Astrocyte of the spinal cord (primary cell): ENCODE measurements around the gene BRIP1.

Experiments
- DNase-seq: peaks from one replicate; pipeline ENCODE4 v3.0.0; 2011; ENCODE audit warnings: low read depth, low spot score
- H3K4me3 ChIP-seq: 2 replicates; pipeline ENCODE4 v1.5.1; 2011; ENCODE audit warnings: low read depth, mild to moderate bottlenecking, low read length, moderate library complexity
- in situ Hi-C: cut with HindIII; loops from 2 replicates; pipeline ENCODE4 v1.10.0; 2017; ENCODE audit warnings: low sequenced_read_pairs
- TF ChIP-seq, protein P1 (sequence below): IDR thresholded peaks from 2 replicates; pipeline ENCODE4 v1.5.1; 2012; ENCODE audit warnings: low read depth, mild to moderate bottlenecking, low read length, inconsistent platforms

The BRIP1 gene

GRCh38 chr17:61704935-61705449 lies 158.3 kb downstream of the BRIP1 start:
- in situ Hi-C loops: no loop called here
- DNase-seq: no peak
- TF ChIP-seq, protein P1, sequence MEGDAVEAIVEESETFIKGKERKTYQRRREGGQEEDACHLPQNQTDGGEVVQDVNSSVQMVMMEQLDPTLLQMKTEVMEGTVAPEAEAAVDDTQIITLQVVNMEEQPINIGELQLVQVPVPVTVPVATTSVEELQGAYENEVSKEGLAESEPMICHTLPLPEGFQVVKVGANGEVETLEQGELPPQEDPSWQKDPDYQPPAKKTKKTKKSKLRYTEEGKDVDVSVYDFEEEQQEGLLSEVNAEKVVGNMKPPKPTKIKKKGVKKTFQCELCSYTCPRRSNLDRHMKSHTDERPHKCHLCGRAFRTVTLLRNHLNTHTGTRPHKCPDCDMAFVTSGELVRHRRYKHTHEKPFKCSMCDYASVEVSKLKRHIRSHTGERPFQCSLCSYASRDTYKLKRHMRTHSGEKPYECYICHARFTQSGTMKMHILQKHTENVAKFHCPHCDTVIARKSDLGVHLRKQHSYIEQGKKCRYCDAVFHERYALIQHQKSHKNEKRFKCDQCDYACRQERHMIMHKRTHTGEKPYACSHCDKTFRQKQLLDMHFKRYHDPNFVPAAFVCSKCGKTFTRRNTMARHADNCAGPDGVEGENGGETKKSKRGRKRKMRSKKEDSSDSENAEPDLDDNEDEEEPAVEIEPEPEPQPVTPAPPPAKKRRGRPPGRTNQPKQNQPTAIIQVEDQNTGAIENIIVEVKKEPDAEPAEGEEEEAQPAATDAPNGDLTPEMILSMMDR: no peak
- no peak overlapping the region for H3K4me3 ChIP-seq

- DNase-seq: no peak
- in situ Hi-C loops: no loop called here
- H3K4me3 ChIP-seq: no peak overlapping the region
- TF ChIP-seq, protein P1: no peak
These were observed 160.9 kb downstream of the BRIP1 start for GRCh38 chr17:61702450-61702849.

DNA sequence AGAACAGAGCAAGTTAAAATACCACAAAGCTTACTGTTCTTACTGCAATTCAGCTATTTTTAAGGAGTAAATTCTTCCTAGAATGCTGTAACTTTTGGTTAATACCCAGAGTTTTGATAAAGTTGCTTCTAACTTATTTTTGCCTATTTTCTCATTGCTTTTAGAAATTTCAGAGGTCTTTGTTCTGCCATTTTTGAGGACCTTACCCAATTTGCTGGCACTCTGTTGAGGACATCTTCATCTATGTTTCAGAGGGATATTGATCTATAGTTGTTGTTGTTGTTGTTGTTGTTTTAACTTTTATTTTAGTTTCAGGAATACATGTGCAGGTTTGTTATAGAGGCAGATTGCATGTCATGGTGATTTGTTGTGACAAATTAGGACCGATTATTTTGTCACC lies 161.3 kb downstream of the BRIP1 start:
- in situ Hi-C loops: no loop called here
- no peak overlapping the region for H3K4me3 ChIP-seq
- DNase-seq: no peak
- TF ChIP-seq, protein P1: no peak

- TF ChIP-seq, protein P1: no peak
- H3K4me3 ChIP-seq: no peak overlapping the region
- no peak for DNase-seq
- in situ Hi-C loops: no loop called here
These were observed 162.0 kb downstream of the BRIP1 start for GRCh38 chr17:61701334-61701733.

GRCh38 chr17:61700252-61700651 lies 163.1 kb downstream of the BRIP1 start:
- H3K4me3 ChIP-seq: no peak overlapping the region
- TF ChIP-seq, protein P1: no peak
- DNase-seq: no peak
- in situ Hi-C loops: no loop called here

DNA sequence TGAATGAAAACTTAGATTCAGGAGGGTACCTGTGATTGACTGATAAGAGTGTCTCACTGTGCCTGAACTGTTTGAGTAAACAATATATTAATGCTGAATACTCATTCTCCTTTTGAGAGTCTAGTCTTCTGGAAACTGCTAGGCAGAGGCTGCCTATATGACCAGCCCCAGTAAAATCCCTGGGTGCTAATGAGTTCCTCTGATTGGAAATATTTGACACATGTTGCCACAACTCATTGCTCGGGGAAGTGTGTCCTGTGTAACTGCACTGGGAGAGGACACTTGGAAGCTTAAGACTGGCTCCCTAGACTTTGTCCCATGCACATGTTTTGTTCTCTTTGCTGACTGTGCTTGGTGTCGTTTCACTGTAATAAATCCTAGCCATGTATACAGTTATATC lies 163.6 kb downstream of the BRIP1 start:
- in situ Hi-C loops: no loop called here
- no peak for DNase-seq
- no peak overlapping the region for H3K4me3 ChIP-seq
- TF ChIP-seq, protein P1: no peak

- no peak overlapping the region for H3K4me3 ChIP-seq
- DNase-seq: no peak
- in situ Hi-C loops: no loop called here
- TF ChIP-seq, protein P1: no peak
These were observed 164.3 kb downstream of the BRIP1 start for GRCh38 chr17:61699032-61699431.
